ENCODE results near the gene FEM1C.

GRCh38 chr5:115507681-115508080, 36.9 kb downstream of the FEM1C start:
- no peak for TF ChIP-seq CTCF (tag by site-specific recombination; IDR thresholded peaks at IDR 0.05)
- TF ChIP-seq ZBTB8A (tag by site-specific recombination; IDR thresholded peaks at IDR 0.05), result no peak
- TF ChIP-seq ATF2 (tag by site-specific recombination; IDR thresholded peaks at IDR 0.05; ENCODE audit: low read depth), result no peak
- no peak for TF ChIP-seq ZNF626 (tag by site-specific recombination; IDR thresholded peaks at IDR 0.05)
- TF ChIP-seq REST (tag by site-specific recombination; IDR thresholded peaks at IDR 0.05), result no peak
